ENCODE measurements around the gene ELF3.

Gene ELF3

GRCh38 chr1:202013603-202014002 is 3.2 kb downstream of the ELF3 start:
- H3K36me3 ChIP-seq = no peaks in the 10 kb centered on the region
- H3K27me3 ChIP-seq = no peaks in the 10 kb centered on the region
- H3K9me3 ChIP-seq = no peaks in the 10 kb centered on the region
- H3K4me1 ChIP-seq = peaks cover 4% of the 10 kb centered on the region
- H3K4me3 ChIP-seq (ENCODE audit: low read depth, low read length) = no peak overlapping the region
- DNase-seq = no peak
- TF ChIP-seq CTCF (IDR thresholded peaks at IDR 0.05; ENCODE audit: low read depth, low read length) = no peak

- Histone ChIP-seq H3K9me3 (no peaks in the 10 kb centered on the region), H3K4me1 (peaks cover 6% of the 10 kb centered on the region), H3K27me3 (no peaks in the 10 kb centered on the region), H3K4me3 (ENCODE audit: low read depth, low read length) (no peak overlapping the region), H3K36me3 (no peaks in the 10 kb centered on the region)
- DNase-seq = no peak
- TF ChIP-seq CTCF (IDR thresholded peaks at IDR 0.05; ENCODE audit: low read depth, low read length) = no peak
These were observed 3.7 kb downstream of the ELF3 start for GRCh38 chr1:202014060-202014459.

- Histone ChIP-seq H3K27me3 (no peaks in the 10 kb centered on the region), H3K4me1 (peaks cover 6% of the 10 kb centered on the region), H3K4me3 (ENCODE audit: low read depth, low read length) (no peak overlapping the region), H3K9me3 (no peaks in the 10 kb centered on the region), H3K36me3 (no peaks in the 10 kb centered on the region)
- DNase-seq = no peak
- TF ChIP-seq CTCF (IDR thresholded peaks at IDR 0.05; ENCODE audit: low read depth, low read length) = no peak
These were observed 4.7 kb downstream of the ELF3 start for GRCh38 chr1:202014915-202015661.

- Histone ChIP-seq H3K27me3 (no peaks in the 10 kb centered on the region), H3K9me3 (no peaks in the 10 kb centered on the region), H3K4me1 (peaks cover 6% of the 10 kb centered on the region), H3K4me3 (ENCODE audit: low read depth, low read length) (no peak overlapping the region), H3K36me3 (no peaks in the 10 kb centered on the region)
- TF ChIP-seq CTCF (IDR thresholded peaks at IDR 0.05; ENCODE audit: low read depth, low read length) = no peak
- DNase-seq = no peak
These were observed 5.2 kb downstream of the ELF3 start for GRCh38 chr1:202015662-202015937.

- H3K4me1 ChIP-seq = peaks cover 6% of the 10 kb centered on the region
- H3K27me3 ChIP-seq = no peaks in the 10 kb centered on the region
- no peak overlapping the region for H3K4me3 ChIP-seq (ENCODE audit: low read depth, low read length)
- H3K36me3 ChIP-seq = no peaks in the 10 kb centered on the region
- no peaks in the 10 kb centered on the region for H3K9me3 ChIP-seq
- no peak for TF ChIP-seq CTCF (IDR thresholded peaks at IDR 0.05; ENCODE audit: low read depth, low read length)
- DNase-seq = no peak
These were observed 5.8 kb downstream of the ELF3 start for GRCh38 chr1:202016022-202016810.

All from BE2C (cell line).